SK-N-SH treated with all-trans-retinoic acid at 6 μM for 48 hours (cell line): ENCODE measurements around the gene OLFML2B.
A peak's percentile ranks its signal among the peaks of the same experiment; 100 is the strongest.

ENCODE experiments used
- ATAC-seq: fragments of 200-7000 bp; cut with Tn5 transposase; 3 replicates; pipeline ENCODE4 v1.9.1; 2020; ENCODE audit warnings: mild to moderate bottlenecking, moderate library complexity
- BACH2 ChIP-seq: fragments of 250-450 bp; sonication (Bioruptor Pico); IDR thresholded peaks from 2 replicates; pipeline ENCODE4 v1.9.0; 2021; ENCODE audit warnings: mild to moderate bottlenecking, borderline replicate concordance
- CSDC2 ChIP-seq: fragments of 250-450 bp; sonication (Bioruptor Pico); IDR thresholded peaks from 2 replicates; pipeline ENCODE4 v1.5.0; 2020; ENCODE audit warnings: mild to moderate bottlenecking, moderate library complexity
- CSRNP3 ChIP-seq: fragments of 250-450 bp; sonication (Bioruptor Pico); IDR thresholded peaks from 2 replicates; pipeline ENCODE4 v1.5.1; 2021; ENCODE audit warnings: mild to moderate bottlenecking, moderate library complexity
- ISL1 ChIP-seq: fragments of 250-450 bp; sonication (Bioruptor Pico); IDR thresholded peaks from 2 replicates; pipeline ENCODE4 v2.1.2; 2022; ENCODE audit warnings: mild to moderate bottlenecking, moderate library complexity
- OSR1 ChIP-seq: fragments of 250-450 bp; sonication (Bioruptor Pico); IDR thresholded peaks from 2 replicates; pipeline ENCODE4 v1.8.0; 2022; ENCODE audit warnings: moderate library complexity, mild to moderate bottlenecking, inconsistent platforms
- PATZ1 ChIP-seq: fragments of 250-450 bp; sonication (Bioruptor Pico); IDR thresholded peaks from 2 replicates; pipeline ENCODE4 v1.8.0; 2020; ENCODE audit warnings: mild to moderate bottlenecking, moderate library complexity, borderline replicate concordance
- POU6F1 ChIP-seq: fragments of 250-450 bp; sonication (Bioruptor Pico); IDR thresholded peaks from 2 replicates; pipeline ENCODE4 v1.8.0; 2021; ENCODE audit warnings: low read depth, mild to moderate bottlenecking, moderate library complexity, borderline replicate concordance
- PPARA ChIP-seq: fragments of 250-450 bp; sonication (Bioruptor Pico); IDR thresholded peaks from 2 replicates; pipeline ENCODE4 v1.5.0; 2020; ENCODE audit warnings: mild to moderate bottlenecking, borderline replicate concordance
- TCF4 ChIP-seq: fragments of 250-450 bp; sonication (Bioruptor Pico); IDR thresholded peaks from 2 replicates; pipeline ENCODE4 v1.8.0; 2021; ENCODE audit warnings: mild to moderate bottlenecking, moderate library complexity, borderline replicate concordance
- ZC3H10 ChIP-seq: fragments of 250-450 bp; sonication (Bioruptor Pico); IDR thresholded peaks from 2 replicates; pipeline ENCODE4 v1.5.1; 2021; ENCODE audit warnings: mild to moderate bottlenecking, moderate library complexity
- ZNF565 ChIP-seq: fragments of 450-650 bp; formaldehyde crosslinking; conservative IDR thresholded peaks from 2 replicates; pipeline ENCODE4 v1.5.0; 2020; ENCODE audit warnings: low read depth, mild to moderate bottlenecking, moderate library complexity
- ZNF70 ChIP-seq: fragments of 450-650 bp; formaldehyde crosslinking; IDR thresholded peaks from 2 replicates; pipeline ENCODE4 v1.5.0; 2020; ENCODE audit warnings: mild to moderate bottlenecking, moderate library complexity
- ZNF8 ChIP-seq: fragments of 450-650 bp; formaldehyde crosslinking; IDR thresholded peaks from 2 replicates; pipeline ENCODE4 v1.5.0; 2020; ENCODE audit warnings: mild to moderate bottlenecking, moderate library complexity
- TF ChIP-seq, protein P1 (sequence below): fragments of 250-450 bp; sonication (Bioruptor Pico); IDR thresholded peaks from 2 replicates; pipeline ENCODE4 v1.5.1; 2020; ENCODE audit warnings: low read depth, mild to moderate bottlenecking, moderate library complexity

The OLFML2B gene

DNA sequence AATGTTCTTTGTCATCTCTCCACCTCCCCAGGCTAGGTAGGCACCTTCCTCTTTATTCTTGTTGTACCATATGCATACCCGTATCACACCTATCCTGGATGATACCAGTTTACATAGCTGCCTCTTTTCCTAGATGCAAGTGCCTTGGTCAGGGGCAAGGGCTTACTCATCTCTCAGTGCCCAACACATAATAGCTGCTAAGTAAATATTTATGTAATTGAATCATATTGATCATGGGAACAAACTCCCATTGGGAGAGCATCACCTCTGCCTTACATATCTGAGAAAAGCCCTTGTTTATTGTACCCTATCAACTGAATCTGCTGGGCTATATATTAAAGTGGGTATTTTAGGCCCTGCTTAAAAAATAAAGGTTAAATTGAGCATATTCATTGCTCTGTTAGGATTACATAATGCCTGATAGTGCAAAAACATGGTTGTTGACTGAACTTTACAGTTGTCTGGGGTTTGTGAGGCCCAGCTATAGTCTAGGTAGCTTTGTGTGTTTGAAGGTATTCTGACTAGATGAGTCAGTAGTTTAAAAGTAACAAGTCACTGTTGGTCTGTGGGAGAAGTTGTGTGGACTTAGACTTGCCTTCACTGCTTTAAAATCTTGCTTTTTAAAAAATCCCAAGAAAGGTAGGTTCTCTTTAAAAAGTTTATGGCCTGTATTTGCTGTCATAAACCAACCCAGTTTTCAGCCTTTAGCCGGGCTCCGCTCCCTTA is 82.6 kb downstream of the OLFML2B start:
- no peak for ATAC-seq
- TF ChIP-seq BACH2 (CRISPR knock-in tag) (no peak), ISL1 (CRISPR knock-in tag) (no peak), OSR1 (CRISPR knock-in tag) (no peak), ZNF70 (no peak), PATZ1 (no peak), CSDC2 (CRISPR knock-in tag) (no peak), PPARA (CRISPR knock-in tag) (no peak), POU6F1 (CRISPR knock-in tag) (no peak), ZNF565 (no peak), CSRNP3 (CRISPR knock-in tag) (no peak)

DNA sequence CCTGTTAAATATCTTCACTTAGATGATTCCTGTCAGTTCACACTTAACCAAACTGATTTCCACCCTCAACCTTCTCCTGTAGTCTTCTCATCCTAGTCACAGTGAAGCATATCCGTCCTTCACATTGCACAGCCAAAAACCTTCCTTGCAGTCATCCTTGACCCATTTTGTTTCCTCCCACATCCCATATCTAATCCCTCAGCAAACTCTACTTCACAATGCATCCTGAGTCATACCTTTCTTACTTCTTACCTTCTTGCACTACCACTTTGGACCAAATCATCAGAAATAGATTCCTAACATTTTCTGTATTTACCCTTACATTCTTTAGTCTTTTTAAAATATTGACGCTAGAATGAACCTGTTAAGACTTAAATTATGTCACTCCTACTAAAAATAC is 86.9 kb downstream of the OLFML2B start:
- no peak for ATAC-seq

GRCh38 chr1:161935264-161935663 is 88.4 kb downstream of the OLFML2B start:
- ATAC-seq, result no peak
- TF ChIP-seq, protein P1, sequence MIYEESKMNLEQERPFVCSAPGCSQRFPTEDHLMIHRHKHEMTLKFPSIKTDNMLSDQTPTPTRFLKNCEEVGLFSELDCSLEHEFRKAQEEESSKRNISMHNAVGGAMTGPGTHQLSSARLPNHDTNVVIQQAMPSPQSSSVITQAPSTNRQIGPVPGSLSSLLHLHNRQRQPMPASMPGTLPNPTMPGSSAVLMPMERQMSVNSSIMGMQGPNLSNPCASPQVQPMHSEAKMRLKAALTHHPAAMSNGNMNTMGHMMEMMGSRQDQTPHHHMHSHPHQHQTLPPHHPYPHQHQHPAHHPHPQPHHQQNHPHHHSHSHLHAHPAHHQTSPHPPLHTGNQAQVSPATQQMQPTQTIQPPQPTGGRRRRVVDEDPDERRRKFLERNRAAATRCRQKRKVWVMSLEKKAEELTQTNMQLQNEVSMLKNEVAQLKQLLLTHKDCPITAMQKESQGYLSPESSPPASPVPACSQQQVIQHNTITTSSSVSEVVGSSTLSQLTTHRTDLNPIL (CRISPR knock-in tag), result no peak

More for the DNA sequence above, 86.9 kb downstream of the OLFML2B start:
- no peak for TF ChIP-seq OSR1 (CRISPR knock-in tag)
- TF ChIP-seq ZC3H10 (CRISPR knock-in tag), result no peak
- TF ChIP-seq ZNF8 (CRISPR knock-in tag), result no peak
- no peak for TF ChIP-seq PATZ1
- no peak for TF ChIP-seq BACH2 (CRISPR knock-in tag)
- TF ChIP-seq TCF4, result no peak
- no peak for TF ChIP-seq ISL1 (CRISPR knock-in tag)
- TF ChIP-seq, all 23 proteins: peak for 0

GRCh38 chr1:161933592-161934588 is 89.8 kb downstream of the OLFML2B start:
- no peak for ATAC-seq
- TF ChIP-seq ZNF70 (no peak), ZC3H10 (CRISPR knock-in tag) (peak; percentile 68)
